ENCODE measurements around the gene TLR3.

GRCh38 chr4:186040316-186040715 is 28.6 kb upstream of the TLR3 start:
- no peak for TF ChIP-seq CTCF (IDR thresholded peaks at IDR 0.05; ENCODE audit: borderline replicate concordance, extremely low read depth, low read length, poor library complexity, severe bottlenecking)
- TF ChIP-seq EZH2 (IDR thresholded peaks at IDR 0.05; ENCODE audit: borderline replicate concordance, low read depth, low read length, severe bottlenecking): no peak

All from DND-41 (cell line).